ENCODE results near the gene SDK1.

Gene SDK1

GRCh38 chr7:3501671-3502070 is 200.6 kb downstream of the SDK1 start:
- Histone ChIP-seq H3K27ac (no peak overlapping the region), H3K27me3 (no peaks in the 10 kb centered on the region), H3K9me3 (peaks cover 3% of the 10 kb centered on the region), H3K4me1 (ENCODE audit: control insufficient read depth in 1 of 2, insufficient read depth in 1 of 2, low read depth in 1 of 2, low read length in 1 of 2) (no peaks in the 10 kb centered on the region), H3K4me3 (ENCODE audit: low read depth in 1 of 2, low read length in 1 of 2) (no peak overlapping the region), H3K36me3 (no peaks in the 10 kb centered on the region)
- TF ChIP-seq CTCF (IDR thresholded peaks at IDR 0.05): no peak

GRCh38 chr7:3504384-3504783 is 203.3 kb downstream of the SDK1 start:
- no peak overlapping the region for H3K27ac ChIP-seq
- H3K9me3 ChIP-seq: peaks cover 3% of the 10 kb centered on the region
- no peak overlapping the region for H3K4me3 ChIP-seq (ENCODE audit: low read depth in 1 of 2, low read length in 1 of 2)
- no peak for TF ChIP-seq CTCF (IDR thresholded peaks at IDR 0.05)
- H3K27me3 ChIP-seq: no peaks in the 10 kb centered on the region
- no peaks in the 10 kb centered on the region for H3K4me1 ChIP-seq (ENCODE audit: control insufficient read depth in 1 of 2, insufficient read depth in 1 of 2, low read depth in 1 of 2, low read length in 1 of 2)
- no peaks in the 10 kb centered on the region for H3K36me3 ChIP-seq

DNA sequence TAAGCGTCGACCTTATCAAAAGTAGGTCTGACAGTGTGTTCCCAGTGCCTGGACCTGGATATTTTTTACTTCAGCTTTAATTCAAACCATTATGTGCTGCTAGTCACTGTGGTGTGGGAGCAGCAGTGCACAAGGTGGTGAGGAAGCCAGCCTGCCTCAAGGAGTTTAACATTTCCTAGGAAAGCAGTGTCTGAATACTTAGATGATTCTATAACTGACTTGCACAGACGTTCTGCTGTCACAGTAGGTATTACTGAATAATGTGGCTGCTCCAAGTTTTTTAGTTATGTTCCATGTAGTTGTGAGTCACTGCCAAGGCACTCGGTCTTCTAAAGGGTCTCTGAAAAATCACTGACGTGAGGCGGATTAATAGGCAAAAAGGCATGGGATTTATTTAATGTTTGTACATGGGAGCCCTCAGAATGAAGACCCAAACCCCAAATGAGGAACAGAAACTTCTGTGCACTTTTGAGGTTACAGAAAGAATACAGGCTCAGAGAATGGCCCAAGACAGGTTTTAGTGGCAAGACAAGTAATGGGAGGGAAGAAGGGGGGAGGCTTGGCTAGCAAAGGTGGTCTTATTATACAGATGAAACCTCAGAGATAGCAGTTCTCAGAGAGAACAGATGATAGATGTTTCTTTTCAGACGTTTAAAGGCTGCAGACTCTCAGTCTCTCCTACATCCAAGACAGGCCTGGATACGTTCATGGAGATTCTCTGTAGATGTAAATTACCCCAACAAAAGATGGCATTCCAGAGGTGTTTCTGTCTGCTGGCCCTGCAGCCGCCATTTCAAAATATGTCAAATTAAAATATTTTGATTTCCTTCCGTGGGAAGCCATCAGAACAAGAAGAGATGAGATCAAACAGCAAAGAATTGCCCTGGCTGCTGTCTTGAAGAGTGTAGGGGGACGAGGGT is 209.3 kb downstream of the SDK1 start:
- Histone ChIP-seq H3K27ac (no peak overlapping the region), H3K27me3 (no peaks in the 10 kb centered on the region), H3K4me1 (ENCODE audit: control insufficient read depth in 1 of 2, insufficient read depth in 1 of 2, low read depth in 1 of 2, low read length in 1 of 2) (no peaks in the 10 kb centered on the region), H3K9me3 (no peaks in the 10 kb centered on the region), H3K36me3 (no peaks in the 10 kb centered on the region), H3K4me3 (ENCODE audit: low read depth in 1 of 2, low read length in 1 of 2) (no peak overlapping the region)
- no peak for TF ChIP-seq CTCF (IDR thresholded peaks at IDR 0.05)

DNA sequence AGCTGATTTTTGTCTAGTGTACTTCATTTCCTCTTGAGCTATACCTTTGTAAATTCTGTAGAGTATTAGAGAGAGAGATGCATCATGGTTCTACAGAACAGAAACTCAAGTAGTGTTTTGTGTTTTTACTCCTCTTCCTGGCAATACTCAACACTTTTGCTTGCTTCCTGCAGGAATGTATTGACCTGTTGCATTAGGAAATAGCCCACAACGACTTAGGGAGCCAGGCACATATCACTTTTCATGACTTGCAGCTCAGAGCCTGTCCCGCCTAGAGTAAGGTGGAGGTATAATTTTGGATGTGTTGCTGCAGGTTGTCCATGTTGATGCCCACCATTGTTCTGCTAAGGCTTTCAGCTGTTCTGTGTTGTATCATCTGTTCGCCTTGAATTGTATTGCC is 216.3 kb downstream of the SDK1 start:
- Histone ChIP-seq H3K9me3 (no peaks in the 10 kb centered on the region), H3K4me1 (ENCODE audit: control insufficient read depth in 1 of 2, insufficient read depth in 1 of 2, low read depth in 1 of 2, low read length in 1 of 2) (peaks cover 0 to 8% of the 10 kb centered on the region in 2 experiments), H3K4me3 (ENCODE audit: low read depth in 1 of 2, low read length in 1 of 2) (no peak overlapping the region), H3K27ac (no peak overlapping the region), H3K27me3 (no peaks in the 10 kb centered on the region), H3K36me3 (no peaks in the 10 kb centered on the region)
- TF ChIP-seq CTCF (IDR thresholded peaks at IDR 0.05): no peak

DNA sequence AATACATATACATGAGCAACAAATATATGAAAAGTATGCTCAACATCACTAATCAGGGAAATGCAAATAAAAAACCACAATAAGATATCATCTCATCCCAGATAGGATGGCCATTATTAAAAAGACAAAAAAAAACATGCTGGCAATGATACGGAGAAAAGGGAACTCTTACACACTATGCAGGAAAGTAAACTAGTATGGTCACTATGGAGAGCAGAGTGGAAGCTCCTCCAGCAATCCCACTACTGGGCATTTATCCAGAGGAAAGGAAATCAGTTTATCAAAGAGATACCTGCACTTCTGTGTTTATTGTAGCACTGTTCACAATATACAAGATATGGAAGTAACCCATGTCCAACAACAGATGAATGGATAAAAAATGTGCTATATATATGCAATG is 217.5 kb downstream of the SDK1 start:
- Histone ChIP-seq H3K36me3 (no peaks in the 10 kb centered on the region), H3K27ac (no peak overlapping the region), H3K4me3 (ENCODE audit: low read depth in 1 of 2, low read length in 1 of 2) (no peak overlapping the region), H3K9me3 (no peaks in the 10 kb centered on the region), H3K27me3 (no peaks in the 10 kb centered on the region), H3K4me1 (ENCODE audit: control insufficient read depth in 1 of 2, insufficient read depth in 1 of 2, low read depth in 1 of 2, low read length in 1 of 2) (peaks cover 0 to 13% of the 10 kb centered on the region in 2 experiments)
- no peak for TF ChIP-seq CTCF (IDR thresholded peaks at IDR 0.05)
